Measurements from ENCODE around the gene DCUN1D5.

GRCh38 chr11:103070142-103070541, 21.8 kb downstream of the DCUN1D5 start:
- no peak for TF ChIP-seq POLR2A (IDR thresholded peaks at IDR 0.05)
- TF ChIP-seq, protein P1, sequence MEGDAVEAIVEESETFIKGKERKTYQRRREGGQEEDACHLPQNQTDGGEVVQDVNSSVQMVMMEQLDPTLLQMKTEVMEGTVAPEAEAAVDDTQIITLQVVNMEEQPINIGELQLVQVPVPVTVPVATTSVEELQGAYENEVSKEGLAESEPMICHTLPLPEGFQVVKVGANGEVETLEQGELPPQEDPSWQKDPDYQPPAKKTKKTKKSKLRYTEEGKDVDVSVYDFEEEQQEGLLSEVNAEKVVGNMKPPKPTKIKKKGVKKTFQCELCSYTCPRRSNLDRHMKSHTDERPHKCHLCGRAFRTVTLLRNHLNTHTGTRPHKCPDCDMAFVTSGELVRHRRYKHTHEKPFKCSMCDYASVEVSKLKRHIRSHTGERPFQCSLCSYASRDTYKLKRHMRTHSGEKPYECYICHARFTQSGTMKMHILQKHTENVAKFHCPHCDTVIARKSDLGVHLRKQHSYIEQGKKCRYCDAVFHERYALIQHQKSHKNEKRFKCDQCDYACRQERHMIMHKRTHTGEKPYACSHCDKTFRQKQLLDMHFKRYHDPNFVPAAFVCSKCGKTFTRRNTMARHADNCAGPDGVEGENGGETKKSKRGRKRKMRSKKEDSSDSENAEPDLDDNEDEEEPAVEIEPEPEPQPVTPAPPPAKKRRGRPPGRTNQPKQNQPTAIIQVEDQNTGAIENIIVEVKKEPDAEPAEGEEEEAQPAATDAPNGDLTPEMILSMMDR (IDR thresholded peaks at IDR 0.05), result no peak

All from thyroid gland (tissue), 4 donors.